Transverse colon (tissue), 4 donors: ENCODE measurements around the gene DOCK1. TPM values are rescaled to one million over a fixed set of nuclear protein-coding genes. Genes with fewer than 3 reads are reported as not detected.

Source experiments
- DNase-seq: peaks from one replicate; pipeline ENCODE4 v3.0.0-alpha.2; 2019
- H3K27ac ChIP-seq, 4 donors: fragments of 200-600 bp; sonication (generic); 2 replicates each; pipeline ENCODE4 v1.5.1; 2016 to 2018; ENCODE audit warnings: inconsistent platforms in 4 of 4
- H3K27me3 ChIP-seq: fragments of 200-600 bp; sonication (generic); 2 replicates; pipeline ENCODE4 v1.5.1; 2017; ENCODE audit warnings: inconsistent platforms
- H3K36me3 ChIP-seq, 4 donors: fragments of 200-600 bp; sonication (generic); 2 replicates each; pipeline ENCODE4 v1.5.1; 2017 to 2019; ENCODE audit warnings: inconsistent platforms in 4 of 4
- H3K4me1 ChIP-seq, 4 donors: fragments of 200-600 bp; sonication (generic); 2 replicates each; pipeline ENCODE4 v1.5.1; 2017 to 2020; ENCODE audit warnings: inconsistent platforms in 4 of 4
- H3K4me3 ChIP-seq, 4 donors: fragments of 200-600 bp; sonication (generic); 1 replicate in 1 of 4; 2 replicates in 3 of 4; pipeline versions ENCODE4 v1.5.1 to v1.6.1; 2017 to 2019; ENCODE audit warnings: inconsistent platforms in 4 of 4
- H3K9me3 ChIP-seq, 2 donors: fragments of 200-600 bp; sonication (generic); 2 replicates each; pipeline ENCODE4 v1.5.1; 2017 to 2019; ENCODE audit warnings: inconsistent platforms in 2 of 2
- EP300 ChIP-seq: sonication (generic); formaldehyde crosslinking; IDR thresholded peaks from one replicate; pipeline ENCODE4 v1.6.1; 2017; ENCODE audit warnings: antibody characterized with exemption, low read depth
- POLR2A ChIP-seq: fragments of 450-650 bp; IDR thresholded peaks from one replicate; pipeline ENCODE4 v1.6.1; 2016; ENCODE audit warnings: antibody characterized with exemption, mild to moderate bottlenecking, moderate library complexity
- POLR2AphosphoS5 ChIP-seq, 3 donors: sonication (generic); formaldehyde crosslinking; IDR thresholded peaks; one replicate each; pipeline ENCODE4 v1.6.1; 2016; ENCODE audit warnings: antibody characterized with exemption in 3 of 3
- WGBS, 2 donors: methylation state at CpG; one replicate each; pipeline ENCODE4 v1.1.5; 2018; ENCODE audit warnings: low coverage in 1 of 2; 5-methylcytosine and 5-hydroxymethylcytosine counted together
- in situ Hi-C, 4 donors: fragments of 200-750 bp; cut with MboI; loops; one replicate each; pipeline versions ENCODE4 v1.15.0 to v1.15.1; 2017; ENCODE audit warnings: low sequenced_read_pairs in 3 of 4, low pct_ligation_motif_present in 1 of 4, low pct_unique_long_range_greater_than_20kb in 1 of 4
- intact Hi-C: fragments of 100-400 bp; cut with DNase I; formaldehyde crosslinking; loops from one replicate; pipeline ENCODE4 v1.15.1; 2023; ENCODE audit warnings: low total_unique reads
- total RNA-seq, 4 donors: library from RNA; depleted of rRNA; stranded (reverse); fragments of >200 nt; gene quantifications; one replicate each; pipeline ENCODE4 v1.1.0, GENCODE V29; 2016
- TF ChIP-seq, protein P1 (sequence below), 5 experiments: fragments of 200-600 bp in 3 of 5; fragments of 450-650 bp in 2 of 5; sonication (generic) in 3 of 5; IDR thresholded peaks; 1 replicate in 2 of 5; 2 replicates in 3 of 5; pipeline ENCODE4 v1.5.1; 2016 to 2017; ENCODE audit warnings: antibody characterized with exemption in 5 of 5, inconsistent platforms in 3 of 5, mild to moderate bottlenecking in 2 of 5, moderate library complexity in 1 of 5

DOCK1 gene
- total RNA-seq, 4 donors from 2014 or later, result 75.1 to 200 (median 92.5) TPM

GRCh38 chr10:127117125-127117524 is 211.9 kb downstream of the DOCK1 start:
- Histone ChIP-seq H3K27ac (no peak overlapping the region), H3K4me1 (no peaks in the 10 kb centered on the region), H3K4me3 (no peak overlapping the region), H3K27me3 (no peaks in the 10 kb centered on the region), H3K9me3 (no peaks in the 10 kb centered on the region), H3K36me3 (no peaks in the 10 kb centered on the region)
- in situ Hi-C loops, result no loop called here
- WGBS, 2 donors, result 47 to 55% methylated on average over 4 of the region's 4 CpGs
- intact Hi-C loops, result no loop called here
- no peak for TF ChIP-seq POLR2A
- no peak for TF ChIP-seq POLR2AphosphoS5 (IDR thresholded peaks at IDR 0.05)
- TF ChIP-seq, protein P1, sequence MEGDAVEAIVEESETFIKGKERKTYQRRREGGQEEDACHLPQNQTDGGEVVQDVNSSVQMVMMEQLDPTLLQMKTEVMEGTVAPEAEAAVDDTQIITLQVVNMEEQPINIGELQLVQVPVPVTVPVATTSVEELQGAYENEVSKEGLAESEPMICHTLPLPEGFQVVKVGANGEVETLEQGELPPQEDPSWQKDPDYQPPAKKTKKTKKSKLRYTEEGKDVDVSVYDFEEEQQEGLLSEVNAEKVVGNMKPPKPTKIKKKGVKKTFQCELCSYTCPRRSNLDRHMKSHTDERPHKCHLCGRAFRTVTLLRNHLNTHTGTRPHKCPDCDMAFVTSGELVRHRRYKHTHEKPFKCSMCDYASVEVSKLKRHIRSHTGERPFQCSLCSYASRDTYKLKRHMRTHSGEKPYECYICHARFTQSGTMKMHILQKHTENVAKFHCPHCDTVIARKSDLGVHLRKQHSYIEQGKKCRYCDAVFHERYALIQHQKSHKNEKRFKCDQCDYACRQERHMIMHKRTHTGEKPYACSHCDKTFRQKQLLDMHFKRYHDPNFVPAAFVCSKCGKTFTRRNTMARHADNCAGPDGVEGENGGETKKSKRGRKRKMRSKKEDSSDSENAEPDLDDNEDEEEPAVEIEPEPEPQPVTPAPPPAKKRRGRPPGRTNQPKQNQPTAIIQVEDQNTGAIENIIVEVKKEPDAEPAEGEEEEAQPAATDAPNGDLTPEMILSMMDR (IDR thresholded peaks at IDR 0.05), result no peak
- no peak for TF ChIP-seq EP300
- DNase-seq, result peak; percentile 35

GRCh38 chr10:127118034-127118433 is 212.8 kb downstream of the DOCK1 start:
- H3K9me3 ChIP-seq, result no peaks in the 10 kb centered on the region
- H3K36me3 ChIP-seq, result no peaks in the 10 kb centered on the region
- intact Hi-C loops, result no loop called here
- no peaks in the 10 kb centered on the region for H3K4me1 ChIP-seq
- no peak for DNase-seq
- H3K4me3 ChIP-seq, result no peak overlapping the region
- no peak for TF ChIP-seq POLR2AphosphoS5 (IDR thresholded peaks at IDR 0.05)
- TF ChIP-seq, protein P1 (IDR thresholded peaks at IDR 0.05), result no peak
- TF ChIP-seq POLR2A, result no peak
- TF ChIP-seq EP300, result no peak
- no peaks in the 10 kb centered on the region for H3K27me3 ChIP-seq
- in situ Hi-C loops, result no loop called here
- H3K27ac ChIP-seq, result no peak overlapping the region

GRCh38 chr10:127119936-127120335 is 214.7 kb downstream of the DOCK1 start:
- no peaks in the 10 kb centered on the region for H3K36me3 ChIP-seq
- H3K4me1 ChIP-seq, result no peaks in the 10 kb centered on the region
- no peak for TF ChIP-seq POLR2A
- no peak for TF ChIP-seq EP300
- no peak for TF ChIP-seq POLR2AphosphoS5 (IDR thresholded peaks at IDR 0.05)
- TF ChIP-seq, protein P1 (IDR thresholded peaks at IDR 0.05), result no peak
- intact Hi-C loops (no loop called here), in situ Hi-C loops (no loop called here)
- H3K9me3 ChIP-seq, result no peaks in the 10 kb centered on the region
- WGBS, 2 donors, result 71 to 78% methylated on average over 3 to 8 of the region's 8 CpGs
- H3K27ac ChIP-seq, result no peak overlapping the region
- no peaks in the 10 kb centered on the region for H3K27me3 ChIP-seq
- no peak for DNase-seq
- no peak overlapping the region for H3K4me3 ChIP-seq

DNA sequence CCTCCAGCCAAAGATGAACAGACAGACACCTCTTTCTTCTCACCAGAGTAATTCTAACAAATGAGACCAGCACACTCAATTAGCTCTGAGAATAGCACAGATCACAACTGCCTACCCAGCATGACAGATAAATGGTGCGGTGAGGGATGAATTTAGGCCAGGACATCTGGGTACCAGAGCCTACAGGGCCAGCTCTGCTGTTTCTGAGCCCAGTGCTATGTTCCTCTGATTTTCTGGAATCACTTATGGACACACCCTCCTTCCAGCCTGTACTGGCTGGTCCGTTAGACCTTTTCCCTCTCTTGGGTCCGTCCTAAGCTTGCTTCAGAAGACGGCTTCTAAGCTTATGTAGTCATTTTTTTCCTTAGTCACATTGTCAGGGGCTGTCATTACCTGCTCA is 217.6 kb downstream of the DOCK1 start:
- intact Hi-C loops, result no loop called here

More for the DNA sequence above, 217.6 kb downstream of the DOCK1 start:
- WGBS, 2 donors, result 67 to 69% methylated on average over 3 to 4 of the region's 4 CpGs
- no peak overlapping the region for H3K27ac ChIP-seq
- in situ Hi-C loops, result no loop called here
- no peaks in the 10 kb centered on the region for H3K36me3 ChIP-seq
- no peaks in the 10 kb centered on the region for H3K4me1 ChIP-seq
- no peaks in the 10 kb centered on the region for H3K9me3 ChIP-seq
- H3K27me3 ChIP-seq, result no peaks in the 10 kb centered on the region
- DNase-seq, result no peak
- TF ChIP-seq POLR2A (no peak), POLR2AphosphoS5 (IDR thresholded peaks at IDR 0.05) (no peak), EP300 (no peak)
- TF ChIP-seq, protein P1 (IDR thresholded peaks at IDR 0.05), result no peak
- H3K4me3 ChIP-seq, result no peak overlapping the region
